HepG2 (cell line): Measurements from ENCODE around the gene MTFP1. TPM values are rescaled to one million over a fixed set of nuclear protein-coding genes. Genes with fewer than 3 reads are reported as not detected.

Source experiments
- ATF4 ChIP-seq, 2 experiments: fragments of 450-650 bp in 1 of 2; sonication (generic) in 1 of 2; formaldehyde crosslinking; IDR thresholded peaks; 2 replicates each; pipeline versions ENCODE4 v1.5.0 to v1.8.0; 2020 to 2022; ENCODE audit warnings: mild to moderate bottlenecking in 1 of 2, missing genetic modification reagents in 1 of 2
- EZH2 ChIP-seq: conservative IDR thresholded peaks from 2 replicates; pipeline ENCODE4 v1.6.1; 2012; ENCODE audit warnings: mild to moderate bottlenecking, low read depth, low read length, moderate library complexity
- HMGXB3 ChIP-seq: sonication (generic); formaldehyde crosslinking; IDR thresholded peaks from 2 replicates; pipeline ENCODE4 v1.4.0; 2020; ENCODE audit warnings: missing genetic modification reagents, borderline replicate concordance
- ISL2 ChIP-seq: sonication (generic); formaldehyde crosslinking; IDR thresholded peaks from 2 replicates; pipeline ENCODE4 v1.5.0; 2020; ENCODE audit warnings: missing genetic modification reagents
- KAT7 ChIP-seq: IDR thresholded peaks from 2 replicates; pipeline ENCODE4 v1.6.1; 2018; ENCODE audit warnings: borderline replicate concordance, missing compliant biosample characterization
- KLF16 ChIP-seq, 2 experiments: sonication (generic) in 1 of 2; formaldehyde crosslinking in 1 of 2; IDR thresholded peaks; 2 replicates each; pipeline versions ENCODE4 v1.6.1 to v1.8.0; 2016 to 2023; ENCODE audit warnings: missing genetic modification reagents in 2 of 2, missing compliant biosample characterization in 1 of 2
- MAF1 ChIP-seq: sonication (generic); formaldehyde crosslinking; IDR thresholded peaks from 2 replicates; pipeline ENCODE4 v1.5.0; 2020; ENCODE audit warnings: missing genetic modification reagents, borderline replicate concordance
- NCOR1 ChIP-seq: fragments of 200-600 bp; sonication (generic); IDR thresholded peaks from 2 replicates; pipeline ENCODE4 v1.7.0; 2017; ENCODE audit warnings: antibody characterized with exemption, low read length, borderline replicate concordance
- NKX3-1 ChIP-seq: sonication (generic); formaldehyde crosslinking; IDR thresholded peaks from 2 replicates; pipeline ENCODE4 v1.5.0; 2020; ENCODE audit warnings: missing genetic modification reagents
- SCMH1 ChIP-seq: sonication (generic); formaldehyde crosslinking; IDR thresholded peaks from 2 replicates; pipeline ENCODE4 v1.9.0; 2021; ENCODE audit warnings: missing genetic modification reagents, mild to moderate bottlenecking, borderline replicate concordance
- THAP7 ChIP-seq: sonication (generic); formaldehyde crosslinking; IDR thresholded peaks from 2 replicates; pipeline ENCODE4 v1.8.1; 2023; ENCODE audit warnings: mild to moderate bottlenecking, missing genetic modification reagents
- THAP8 ChIP-seq: sonication (generic); formaldehyde crosslinking; IDR thresholded peaks from 2 replicates; pipeline ENCODE4 v1.5.1; 2020; ENCODE audit warnings: missing genetic modification reagents, mild to moderate bottlenecking, borderline replicate concordance
- TMF1 ChIP-seq: sonication (generic); formaldehyde crosslinking; IDR thresholded peaks from 2 replicates; pipeline ENCODE4 v1.8.1; 2022; ENCODE audit warnings: low read depth, missing genetic modification reagents
- TRIM22 ChIP-seq: fragments of 450-650 bp; IDR thresholded peaks from 2 replicates; pipeline ENCODE4 v1.6.1; 2017
- UBTF ChIP-seq: sonication (generic); formaldehyde crosslinking; IDR thresholded peaks from 2 replicates; pipeline ENCODE4 v1.4.0; 2020; ENCODE audit warnings: mild to moderate bottlenecking, missing genetic modification reagents
- ZMYM2 ChIP-seq: sonication (generic); formaldehyde crosslinking; IDR thresholded peaks from 2 replicates; pipeline ENCODE4 v1.8.0; 2022; ENCODE audit warnings: mild to moderate bottlenecking, missing genetic modification reagents
- ZNF496 ChIP-seq: sonication (generic); formaldehyde crosslinking; IDR thresholded peaks from 2 replicates; pipeline ENCODE4 v1.8.1; 2023; ENCODE audit warnings: mild to moderate bottlenecking, moderate library complexity, missing genetic modification reagents; ENCODE audit not compliant: insufficient replicate concordance
- ZSCAN31 ChIP-seq: sonication (generic); formaldehyde crosslinking; IDR thresholded peaks from 2 replicates; pipeline ENCODE4 v1.5.0; 2020; ENCODE audit warnings: low read depth, mild to moderate bottlenecking, missing genetic modification reagents
- polyA plus RNA-seq, 8 experiments: library from polyadenylated mRNA; depleted of rRNA in 3 of 8; stranded (reverse) in 7 of 8; unstranded in 1 of 8; fragments of >200 nt; fragmentation: Illumina TruSeq in 4 of 8; extraction: Trizol in 4 of 8; gene quantifications; 2 replicates each; pipeline versions ENCODE4 v1.2.1 to v1.2.3, GENCODE V29; 2011 to 2016; ENCODE audit warnings: low read depth in 4 of 8, missing spikeins in 1 of 8, mixed read lengths in 1 of 8; ENCODE audit not compliant: insufficient read depth in 1 of 8
- total RNA-seq, 5 experiments: library from RNA; depleted of rRNA; stranded (reverse); fragments of >200 nt; fragmentation: Illumina TruSeq; extraction: Trizol; gene quantifications; 2 replicates each; pipeline ENCODE4 v1.2.3, GENCODE V29; 2016; ENCODE audit warnings: low read depth in 1 of 5

The MTFP1 gene
- total and polyA plus RNA-seq, 2 of the 13 experiments (the other 11 are each of a cell fraction or from before 2014, with no cell fraction given) = 29.5 to 45.6 TPM

- peak; percentile 79; the same call in 1 of the 2 replicates for TF ChIP-seq ZSCAN31
- no peak for TF ChIP-seq KLF16 (CRISPR knock-in tag; IDR thresholded peaks at IDR 0.05)
- TF ChIP-seq MAF1 (CRISPR knock-in tag) = no peak; the same call in 1 of the 2 replicates
- no peak for TF ChIP-seq NCOR1
- TF ChIP-seq TRIM22 = no peak
- TF ChIP-seq THAP7 (CRISPR knock-in tag) = peak; percentile 67
- TF ChIP-seq ISL2 = peak; percentile 66; the same call in 1 of the 2 replicates
- no peak for TF ChIP-seq SCMH1
- TF ChIP-seq ZMYM2 (CRISPR knock-in tag) = peak; percentile 42
- peak; percentile 60; the same call in 1 of the 2 replicates for TF ChIP-seq TMF1
- peak; percentile 74; the same call in 1 of the 2 replicates for TF ChIP-seq KAT7 (CRISPR knock-in tag)
- TF ChIP-seq NKX3-1 (CRISPR knock-in tag) = peak; percentile 79
- no peak; the same call in 1 of the 2 replicates for TF ChIP-seq HMGXB3 (CRISPR knock-in tag)
- no peak for TF ChIP-seq THAP8
- TF ChIP-seq ATF4 (CRISPR knock-in tag; IDR thresholded peaks at IDR 0.05) = no peak
- no peak for TF ChIP-seq EZH2
- TF ChIP-seq UBTF (CRISPR knock-in tag) = peak; percentile 87
- no peak for TF ChIP-seq ZNF496 (CRISPR knock-in tag)
Observed at GRCh38 chr22:30423301-30423958, 2.1 kb upstream of the MTFP1 start (continued).
